GM19099 (cell line): ENCODE results near the gene SLC43A1.

Experiments
- POLR2A ChIP-seq: IDR thresholded peaks from 3 replicates; pipeline ENCODE4 v1.6.1; 2011; ENCODE audit warnings: low read depth; ENCODE audit not compliant: insufficient read length; ENCODE audit errors: extremely low read depth

Gene SLC43A1

DNA sequence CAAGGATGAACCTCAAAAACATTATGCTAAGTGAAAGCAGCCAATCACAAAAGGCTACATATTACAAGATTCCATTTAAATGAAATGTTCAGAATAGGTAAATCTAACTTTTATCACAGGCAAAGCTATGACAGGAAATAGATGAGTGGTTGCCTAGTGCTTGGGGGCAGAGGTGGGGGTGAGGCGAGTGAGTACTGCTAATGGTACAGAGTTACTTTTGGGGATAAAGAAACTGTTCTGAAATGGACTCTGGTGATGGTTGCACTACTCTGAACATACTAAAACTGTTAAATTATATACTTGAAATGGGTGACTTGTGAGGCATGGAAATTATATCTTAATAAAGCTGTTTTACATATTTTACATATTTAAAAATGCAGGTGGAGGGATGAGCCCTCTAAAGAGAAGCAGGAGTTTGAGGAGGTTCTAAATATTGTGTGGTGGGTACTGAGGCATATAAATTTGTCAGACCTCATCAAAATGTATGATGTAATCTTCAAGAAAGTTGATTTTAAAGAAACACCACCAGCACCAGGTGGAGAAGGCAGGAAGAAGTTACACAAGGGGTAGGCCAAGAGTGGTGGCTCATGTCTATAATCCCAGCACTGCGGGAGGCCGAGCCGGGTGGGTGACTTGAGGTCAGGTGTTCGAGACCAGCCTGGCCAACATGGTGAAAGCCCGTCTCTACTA lies 3.6 kb downstream of the SLC43A1 start:
- TF ChIP-seq POLR2A, result no peak

DNA sequence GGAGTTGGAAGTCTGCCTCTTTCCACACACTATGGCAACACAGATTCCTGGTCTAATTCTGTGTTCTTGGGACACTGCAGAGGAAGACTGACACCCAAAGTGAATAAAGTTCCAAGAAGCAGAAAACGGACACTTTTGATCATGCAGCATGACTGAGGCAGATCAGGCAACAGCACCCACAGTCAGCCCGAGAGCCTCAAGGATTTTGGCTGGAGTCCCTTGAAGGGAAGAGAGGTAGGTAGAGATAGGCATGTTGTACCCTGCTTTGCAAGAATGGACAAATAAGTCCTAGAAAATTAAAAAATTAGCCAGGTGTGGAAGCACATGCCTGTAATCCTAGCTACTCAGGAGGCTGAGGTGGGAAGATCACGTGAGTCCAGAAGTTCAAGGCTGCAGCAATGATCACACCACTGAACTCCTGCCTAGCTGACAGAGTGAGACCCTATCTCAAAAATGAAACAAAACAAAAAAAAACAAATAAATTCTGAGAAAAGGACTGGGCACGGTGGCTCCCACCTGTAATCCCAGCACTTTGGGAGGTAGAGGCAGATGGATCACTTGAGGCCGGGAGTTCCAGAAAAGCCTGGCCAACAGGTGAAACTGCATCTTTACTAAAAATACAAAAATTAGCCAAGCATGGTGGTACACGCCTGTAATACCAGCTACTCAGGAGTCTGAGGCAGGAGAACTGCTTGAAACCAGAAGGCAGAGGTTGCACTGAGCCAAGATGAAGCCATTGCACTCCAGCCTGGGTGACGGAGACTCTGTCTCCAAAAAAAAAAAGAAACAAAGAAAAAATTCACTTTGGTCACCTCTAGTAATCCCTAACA lies 6.9 kb downstream of the SLC43A1 start:
- no peak for TF ChIP-seq POLR2A

GRCh38 chr11:57506522-57506921 lies 9.0 kb downstream of the SLC43A1 start:
- no peak for TF ChIP-seq POLR2A

- TF ChIP-seq POLR2A, result no peak
Measured at GRCh38 chr11:57504511-57504910, 11.0 kb downstream of the SLC43A1 start.

DNA sequence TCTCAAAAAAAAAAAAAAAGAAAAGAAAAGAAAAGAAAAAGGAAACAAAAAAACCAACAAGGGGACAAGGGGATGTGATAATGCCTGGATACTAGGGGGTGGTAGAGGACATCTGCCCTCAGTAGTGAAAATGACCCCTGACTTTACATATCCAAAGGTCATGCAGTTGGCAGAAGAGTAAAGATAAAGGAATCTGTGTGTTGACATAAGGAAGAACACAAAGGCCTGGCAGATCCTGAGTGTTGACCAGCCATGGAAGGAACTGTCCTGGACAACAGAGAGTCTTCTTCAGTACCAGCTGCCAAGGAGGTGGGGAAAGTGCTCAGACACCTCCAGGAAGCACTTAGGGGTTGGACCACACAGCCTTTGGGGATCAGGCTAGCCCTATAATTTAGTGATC lies 12.6 kb downstream of the SLC43A1 start:
- no peak for TF ChIP-seq POLR2A

GRCh38 chr11:57502376-57502775 lies 13.1 kb downstream of the SLC43A1 start:
- TF ChIP-seq POLR2A, result no peak

GRCh38 chr11:57501953-57502352 lies 13.5 kb downstream of the SLC43A1 start:
- no peak for TF ChIP-seq POLR2A

DNA sequence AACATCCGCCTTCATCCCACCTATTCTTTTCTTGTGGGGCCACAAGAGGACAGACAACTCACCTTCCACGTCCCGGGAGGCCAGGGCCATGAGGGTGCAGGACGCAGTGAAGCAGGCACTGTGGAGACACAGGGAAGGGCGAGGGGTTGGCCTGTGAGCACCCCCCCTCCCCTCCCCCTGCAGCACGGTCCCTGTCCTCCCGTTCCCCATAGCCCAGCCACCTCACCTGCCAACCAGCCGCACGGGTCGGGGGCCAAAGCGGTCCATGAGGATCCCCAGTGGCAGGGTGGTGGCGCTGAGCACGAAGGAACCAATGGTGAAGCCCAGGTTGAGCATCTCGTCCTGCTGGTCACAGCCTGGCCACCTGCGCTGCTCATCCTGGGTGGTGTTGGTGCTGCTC lies 14.6 kb downstream of the SLC43A1 start:
- no peak for TF ChIP-seq POLR2A

DNA sequence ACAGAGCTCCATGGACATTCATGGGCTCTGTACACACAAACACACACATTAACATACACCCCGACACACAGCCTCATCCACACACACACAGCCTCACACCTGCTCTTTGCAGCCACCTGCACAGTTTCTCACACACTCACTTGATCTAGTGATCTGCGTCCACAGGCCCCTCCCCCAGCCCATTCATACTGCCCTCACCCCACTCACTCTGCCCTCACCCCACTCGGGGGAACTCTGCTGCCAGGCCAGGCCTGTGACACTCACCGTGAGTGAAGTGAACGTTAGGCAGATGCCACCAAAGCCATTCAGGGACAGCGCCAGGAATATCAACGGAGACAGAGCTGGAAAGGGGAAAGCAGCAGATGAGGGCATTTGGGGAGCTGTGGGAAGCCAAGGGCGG lies 15.0 kb downstream of the SLC43A1 start:
- TF ChIP-seq POLR2A, result no peak

- TF ChIP-seq POLR2A, result no peak
Measured at GRCh38 chr11:57499983-57500461, 15.5 kb downstream of the SLC43A1 start.

DNA sequence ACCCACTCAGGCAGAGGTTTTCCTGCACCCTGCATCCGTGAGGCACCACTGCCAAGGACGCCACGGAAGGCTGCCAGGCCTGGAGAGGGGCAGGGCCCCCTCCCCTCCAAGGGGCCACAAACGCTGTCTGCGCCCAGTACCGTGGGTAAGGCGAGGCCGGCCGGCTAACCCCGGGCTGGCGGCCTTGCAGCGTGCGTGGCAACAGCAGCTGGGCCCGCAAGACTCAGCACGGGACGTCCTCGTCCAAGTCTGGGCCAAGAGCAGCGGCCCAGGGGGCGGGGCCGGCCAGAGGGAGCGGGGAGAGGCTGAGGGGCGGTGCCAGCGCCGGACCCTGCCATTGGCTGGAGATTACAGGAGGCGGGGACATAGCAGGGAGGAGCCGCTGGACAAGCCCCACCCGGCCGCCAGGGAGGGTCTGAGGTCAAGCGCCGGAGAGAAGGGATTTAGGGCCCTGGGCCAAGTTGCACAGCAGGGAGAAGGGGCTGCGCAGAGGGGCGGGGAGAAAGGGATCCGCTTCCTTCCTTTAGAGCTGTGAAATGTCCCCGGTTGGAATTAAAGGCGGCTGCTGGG lies 16.0 kb downstream of the SLC43A1 start:
- TF ChIP-seq POLR2A, result no peak

DNA sequence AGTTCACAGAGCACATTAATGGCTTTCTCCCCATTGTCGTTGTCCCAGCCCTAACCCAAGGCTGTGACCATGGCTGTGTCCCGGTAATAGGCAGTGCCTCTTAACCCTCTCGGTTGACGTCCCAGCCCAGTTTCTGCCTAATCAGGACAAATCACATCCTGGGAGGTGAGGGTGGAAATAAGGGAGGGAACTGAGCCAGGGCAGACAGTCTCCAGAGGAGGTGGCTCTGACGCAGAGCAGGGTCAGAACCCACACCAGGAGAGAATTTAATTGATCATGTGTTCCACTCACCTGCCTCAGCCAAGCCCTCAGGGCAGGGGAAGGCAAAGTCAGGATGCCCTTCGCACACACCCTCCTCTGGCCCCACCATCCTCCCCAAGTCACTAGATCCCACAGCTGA lies 17.0 kb downstream of the SLC43A1 start:
- TF ChIP-seq POLR2A, result no peak

- no peak for TF ChIP-seq POLR2A
Measured at GRCh38 chr11:57497303-57498247, 17.9 kb downstream of the SLC43A1 start.

DNA sequence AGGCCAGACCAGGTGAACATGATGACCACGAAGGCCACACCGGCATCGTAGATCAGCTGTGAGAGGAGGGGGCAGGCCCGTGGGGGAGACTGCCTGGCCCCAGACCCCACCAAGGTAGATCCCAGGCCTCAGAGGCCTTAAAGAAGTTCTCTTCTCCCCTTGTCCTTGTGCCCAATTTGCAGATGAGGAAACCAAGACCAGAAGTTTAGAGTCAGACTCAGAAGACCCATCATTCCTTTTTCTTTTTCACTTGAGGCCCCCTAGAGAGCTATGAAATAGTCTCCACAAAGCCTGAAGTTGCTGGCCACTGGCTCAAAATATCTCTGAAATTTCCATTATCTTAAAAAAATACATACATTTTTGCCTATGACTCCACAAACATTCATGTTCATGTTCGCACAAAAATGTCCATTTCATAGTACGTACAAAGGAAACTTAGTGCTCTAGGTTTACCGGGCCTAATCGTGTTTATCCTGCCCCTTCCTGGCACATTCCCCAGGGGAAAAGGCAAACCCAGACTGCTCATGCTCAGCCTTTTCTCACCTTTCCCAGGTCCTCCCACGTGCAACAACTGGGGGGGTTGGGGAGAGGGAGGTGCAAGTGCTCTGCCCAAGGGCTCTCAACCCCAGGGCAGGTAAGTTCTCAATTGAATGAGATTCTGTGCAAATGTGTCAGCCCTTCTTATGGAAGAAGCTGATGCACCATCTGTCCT lies 19.2 kb downstream of the SLC43A1 start:
- TF ChIP-seq POLR2A, result no peak
